HepG2 (cell line): ENCODE data around the gene C11orf68. TPM values are rescaled to one million over a fixed set of nuclear protein-coding genes. Genes with fewer than 3 reads are reported as not detected.

Experiments used
- CSRNP1 ChIP-seq: sonication (generic); formaldehyde crosslinking; IDR thresholded peaks from 2 replicates; pipeline ENCODE4 v1.8.1; 2023; ENCODE audit warnings: mild to moderate bottlenecking, missing genetic modification reagents
- FIP1L1 ChIP-seq: fragments of 200-400 bp; formaldehyde crosslinking; IDR thresholded peaks from 2 replicates; pipeline ENCODE4 v1.6.1; 2018; ENCODE audit warnings: low read depth, mild to moderate bottlenecking, low read length, moderate library complexity, borderline replicate concordance; ENCODE audit not compliant: insufficient read depth
- HNRNPLL ChIP-seq: fragments of 200-400 bp; formaldehyde crosslinking; IDR thresholded peaks from 2 replicates; pipeline ENCODE4 v1.6.1; 2017; ENCODE audit warnings: mild to moderate bottlenecking, low read depth, low read length; ENCODE audit not compliant: poor library complexity, severe bottlenecking
- MTA3 ChIP-seq: sonication (generic); formaldehyde crosslinking; IDR thresholded peaks from 2 replicates; pipeline ENCODE4 v1.4.0; 2020; ENCODE audit warnings: missing genetic modification reagents
- NCOA1 ChIP-seq: sonication (generic); formaldehyde crosslinking; IDR thresholded peaks from 2 replicates; pipeline ENCODE4 v1.9.0; 2021; ENCODE audit warnings: missing genetic modification reagents
- RARG ChIP-seq: sonication (generic); formaldehyde crosslinking; IDR thresholded peaks from 2 replicates; pipeline ENCODE4 v1.4.0; 2020; ENCODE audit warnings: low read depth, mild to moderate bottlenecking, missing genetic modification reagents
- RBFOX2 ChIP-seq: fragments of 200-400 bp; formaldehyde crosslinking; IDR thresholded peaks from 2 replicates; pipeline ENCODE4 v1.6.1; 2017; ENCODE audit warnings: low read depth, mild to moderate bottlenecking, low read length
- SOX13 ChIP-seq, 3 experiments: fragments of 450-650 bp in 1 of 3; sonication (generic) in 1 of 3; formaldehyde crosslinking in 1 of 3; IDR thresholded peaks in 2 of 3; conservative IDR thresholded peaks in 1 of 3; 2 replicates each; pipeline versions ENCODE4 v1.5.0 to v1.6.1; 2016 to 2020; ENCODE audit warnings: antibody characterized with exemption in 1 of 3, mild to moderate bottlenecking in 1 of 3, missing compliant biosample characterization in 1 of 3, missing genetic modification reagents in 1 of 3, moderate library complexity in 1 of 3
- SRSF4 ChIP-seq: fragments of 200-400 bp; formaldehyde crosslinking; IDR thresholded peaks from one replicate; pipeline ENCODE4 v1.6.1; 2018; ENCODE audit warnings: mild to moderate bottlenecking, low read depth, low read length, moderate library complexity; ENCODE audit not compliant: poor library complexity, severe bottlenecking
- TBP ChIP-seq: sonication (generic); formaldehyde crosslinking; IDR thresholded peaks from 2 replicates; pipeline ENCODE4 v1.5.0; 2020; ENCODE audit warnings: missing genetic modification reagents
- TFE3 ChIP-seq: IDR thresholded peaks from 2 replicates; pipeline ENCODE4 v1.6.1; 2016
- XRCC5 ChIP-seq: fragments of 200-400 bp; formaldehyde crosslinking; optimal IDR thresholded peaks from 2 replicates; pipeline ENCODE3; 2017; ENCODE audit warnings: mild to moderate bottlenecking, low read length
- ZFP36 ChIP-seq: fragments of 150-350 bp; IDR thresholded peaks from 2 replicates; pipeline ENCODE4 v1.6.1; 2018; ENCODE audit warnings: borderline replicate concordance, low read length, low read depth; ENCODE audit not compliant: partially characterized antibody
- ZMAT5 ChIP-seq: sonication (generic); formaldehyde crosslinking; IDR thresholded peaks from 2 replicates; pipeline ENCODE4 v1.5.0; 2020; ENCODE audit warnings: mild to moderate bottlenecking, low read depth, missing genetic modification reagents, borderline replicate concordance
- ZNF446 ChIP-seq: sonication (generic); formaldehyde crosslinking; IDR thresholded peaks from 2 replicates; pipeline ENCODE4 v1.5.0; 2020; ENCODE audit warnings: mild to moderate bottlenecking, missing genetic modification reagents
- ZNF468 ChIP-seq: sonication (generic); formaldehyde crosslinking; IDR thresholded peaks from 2 replicates; pipeline ENCODE4 v1.8.0; 2022; ENCODE audit warnings: mild to moderate bottlenecking, moderate library complexity, missing genetic modification reagents
- ZNF512 ChIP-seq: sonication (generic); formaldehyde crosslinking; IDR thresholded peaks from 2 replicates; pipeline ENCODE4 v1.4.0; 2020; ENCODE audit warnings: mild to moderate bottlenecking, missing genetic modification reagents
- ZNF543 ChIP-seq: sonication (generic); formaldehyde crosslinking; IDR thresholded peaks from 2 replicates; pipeline ENCODE4 v1.4.0; 2020; ENCODE audit warnings: mild to moderate bottlenecking, missing genetic modification reagents
- ZNF547 ChIP-seq: sonication (generic); formaldehyde crosslinking; IDR thresholded peaks from 2 replicates; pipeline ENCODE4 v1.5.1; 2020; ENCODE audit warnings: mild to moderate bottlenecking, missing genetic modification reagents
- ZNF75D ChIP-seq: sonication (generic); formaldehyde crosslinking; IDR thresholded peaks from 2 replicates; pipeline ENCODE4 v1.8.1; 2023; ENCODE audit warnings: missing genetic modification reagents, mild to moderate bottlenecking, borderline replicate concordance
- ZNF770 ChIP-seq: sonication (generic); formaldehyde crosslinking; IDR thresholded peaks from 2 replicates; pipeline ENCODE4 v1.5.0; 2020; ENCODE audit warnings: mild to moderate bottlenecking, missing genetic modification reagents
- polyA plus RNA-seq, 8 experiments: library from polyadenylated mRNA; depleted of rRNA in 3 of 8; stranded (reverse) in 7 of 8; unstranded in 1 of 8; fragments of >200 nt; fragmentation: Illumina TruSeq in 4 of 8; extraction: Trizol in 4 of 8; gene quantifications; 2 replicates each; pipeline versions ENCODE4 v1.2.1 to v1.2.3, GENCODE V29; 2011 to 2016; ENCODE audit warnings: low read depth in 4 of 8, missing spikeins in 1 of 8, mixed read lengths in 1 of 8; ENCODE audit not compliant: insufficient read depth in 1 of 8
- total RNA-seq, 5 experiments: library from RNA; depleted of rRNA; stranded (reverse); fragments of >200 nt; fragmentation: Illumina TruSeq; extraction: Trizol; gene quantifications; 2 replicates each; pipeline ENCODE4 v1.2.3, GENCODE V29; 2016; ENCODE audit warnings: low read depth in 1 of 5

Gene C11orf68
- total and polyA plus RNA-seq, 2 of the 13 experiments (the other 11 are each of a cell fraction or from before 2014, with no cell fraction given) = 8.4 to 28.3 TPM

DNA sequence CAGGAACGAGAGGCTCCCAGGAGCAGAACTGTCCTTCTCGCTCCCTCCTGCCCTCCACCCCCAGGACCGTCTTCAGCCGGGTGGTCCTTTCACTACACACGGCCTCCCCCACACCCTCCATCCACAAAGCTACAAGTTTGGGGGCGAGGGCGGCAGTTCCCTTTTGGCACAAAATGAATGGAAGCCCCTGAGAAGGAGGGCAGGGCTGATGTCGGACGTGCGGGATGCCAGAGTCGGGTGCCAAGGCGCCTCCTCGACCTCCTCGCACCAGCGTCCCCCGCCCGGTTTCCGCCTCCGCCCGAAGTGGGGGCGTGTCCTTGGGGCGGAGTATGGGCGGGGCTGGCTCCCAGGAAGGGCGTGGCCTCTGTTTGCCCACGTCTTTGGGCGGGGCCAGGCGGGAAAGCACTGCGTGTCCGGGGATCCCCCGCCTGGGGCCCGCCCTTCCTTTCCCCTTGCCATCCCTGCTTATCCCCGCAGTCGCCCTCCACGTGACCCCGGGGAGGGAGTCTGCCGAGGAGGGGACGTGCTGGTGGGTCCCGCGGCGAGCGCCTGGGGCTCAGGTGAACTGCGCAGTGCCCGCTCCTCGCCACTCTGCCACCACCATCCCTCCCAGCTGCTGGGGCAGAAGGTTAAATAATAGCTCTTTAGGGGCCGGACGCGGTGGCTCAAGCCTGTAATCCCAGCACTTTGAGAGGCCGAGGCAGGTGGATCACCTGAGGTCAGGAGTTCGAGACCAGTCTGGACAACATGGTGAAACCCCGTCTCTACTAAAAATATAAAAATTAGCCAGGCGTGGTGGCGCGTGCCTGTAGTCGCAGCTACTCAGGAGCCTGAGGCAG, 45.3 kb downstream of the C11orf68 start (continued):
- TF ChIP-seq ZNF446 (CRISPR knock-in tag) = no peak
- no peak for TF ChIP-seq ZMAT5 (CRISPR knock-in tag)
- TF ChIP-seq ZNF512 (CRISPR knock-in tag) = no peak
- TF ChIP-seq ZNF543 (CRISPR knock-in tag) = no peak
- peak; percentile 62 for TF ChIP-seq XRCC5
- peak; percentile 87; the same call in 1 of the 2 replicates for TF ChIP-seq TFE3 (CRISPR knock-in tag)
- TF ChIP-seq HNRNPLL = peak; percentile 60
- no peak for TF ChIP-seq ZFP36
- TF ChIP-seq CSRNP1 (CRISPR knock-in tag) = peak; percentile 70; the same call in 1 of the 2 replicates
- TF ChIP-seq NCOA1 (CRISPR knock-in tag) = 0 out of 2 replicates have a peak, but pooled peaks have one; percentile 41
- no peak for TF ChIP-seq SRSF4
- TF ChIP-seq MTA3 (CRISPR knock-in tag) = no peak
- peak; percentile 65 for TF ChIP-seq RBFOX2
- no peak for TF ChIP-seq ZNF75D (CRISPR knock-in tag)
- no peak for TF ChIP-seq FIP1L1
- TF ChIP-seq RARG (CRISPR knock-in tag) = no peak
- TF ChIP-seq SOX13 (IDR thresholded peaks at IDR 0.05) = no peak
- peak in 1 of 2 experiments; percentile 24; a peak in 1 of 4 replicates for TF ChIP-seq SOX13 (CRISPR knock-in tag; conservative IDR thresholded peaks at IDR 0.05 in 1 of 2, IDR thresholded peaks at IDR 0.05 in 1 of 2)
- no peak for TF ChIP-seq ZNF770 (CRISPR knock-in tag)
- TF ChIP-seq TBP = no peak
- no peak for TF ChIP-seq ZNF547 (CRISPR knock-in tag)
- no peak for TF ChIP-seq ZNF468 (CRISPR knock-in tag)
